ENCODE measurements around the gene COL9A3.

COL9A3 gene

GRCh38 chr20:62777528-62777830, 39.4 kb upstream of the COL9A3 start:
- H3K27ac ChIP-seq (replicated peaks), result no peak overlapping the region

GRCh38 chr20:62778058-62778457, 38.8 kb upstream of the COL9A3 start:
- no peak overlapping the region for H3K27ac ChIP-seq (replicated peaks)
- H3K27me3 ChIP-seq (ENCODE audit: insufficient read depth, poor library complexity, severe bottlenecking), result no peaks in the 10 kb centered on the region
- TF ChIP-seq CTCF (IDR thresholded peaks at IDR 0.05; ENCODE audit: insufficient read depth, low read length) (no peak), REST (IDR thresholded peaks at IDR 0.05; ENCODE audit: insufficient replicate concordance, low read depth) (no peak), GABPA (IDR thresholded peaks at IDR 0.05; ENCODE audit: low read depth) (no peak), POLR2AphosphoS5 (IDR thresholded peaks at IDR 0.05; ENCODE audit: low read depth) (no peak), SPI1 (IDR thresholded peaks at IDR 0.05; ENCODE audit: borderline replicate concordance, low read depth) (no peak)
- no peak for DNase-seq (ENCODE audit: low read depth in 1 of 2, low spot score in 1 of 2)
- H3K4me3 ChIP-seq (replicated peaks; ENCODE audit: insufficient read depth, low read length), result no peak overlapping the region

More at GRCh38 chr20:62777528-62777830, 39.4 kb upstream of the COL9A3 start:
- Histone ChIP-seq H3K4me3 (replicated peaks; ENCODE audit: insufficient read depth, low read length) (no peak overlapping the region), H3K27me3 (ENCODE audit: insufficient read depth, poor library complexity, severe bottlenecking) (no peaks in the 10 kb centered on the region)
- no peak for DNase-seq (ENCODE audit: low read depth in 1 of 2, low spot score in 1 of 2)
- no peak for TF ChIP-seq CTCF (IDR thresholded peaks at IDR 0.05; ENCODE audit: insufficient read depth, low read length)
- TF ChIP-seq POLR2AphosphoS5 (IDR thresholded peaks at IDR 0.05; ENCODE audit: low read depth), result no peak
- TF ChIP-seq GABPA (IDR thresholded peaks at IDR 0.05; ENCODE audit: low read depth), result no peak
- no peak for TF ChIP-seq REST (IDR thresholded peaks at IDR 0.05; ENCODE audit: insufficient replicate concordance, low read depth)
- no peak for TF ChIP-seq SPI1 (IDR thresholded peaks at IDR 0.05; ENCODE audit: borderline replicate concordance, low read depth)

GRCh38 chr20:62778601-62779416, 38.0 kb upstream of the COL9A3 start:
- no peak for DNase-seq (ENCODE audit: low read depth in 1 of 2, low spot score in 1 of 2)
- no peak for TF ChIP-seq GABPA (IDR thresholded peaks at IDR 0.05; ENCODE audit: low read depth)
- no peak for TF ChIP-seq SPI1 (IDR thresholded peaks at IDR 0.05; ENCODE audit: borderline replicate concordance, low read depth)
- no peak for TF ChIP-seq POLR2AphosphoS5 (IDR thresholded peaks at IDR 0.05; ENCODE audit: low read depth)
- TF ChIP-seq REST (IDR thresholded peaks at IDR 0.05; ENCODE audit: insufficient replicate concordance, low read depth), result no peak
- TF ChIP-seq CTCF (IDR thresholded peaks at IDR 0.05; ENCODE audit: insufficient read depth, low read length), result no peak
- Histone ChIP-seq H3K4me3 (replicated peaks; ENCODE audit: insufficient read depth, low read length) (no peak overlapping the region), H3K27ac (replicated peaks) (no peak overlapping the region), H3K27me3 (ENCODE audit: insufficient read depth, poor library complexity, severe bottlenecking) (no peaks in the 10 kb centered on the region)

Data from HL-60 (cell line).